NCI-H2171 treated with DMSO at 0.1 percent for 48 hours (cell line): ENCODE measurements around the gene PPP1R3F.
A peak's percentile ranks its signal among the peaks of the same experiment; 100 is the strongest.

Experiments used
- DNase-seq: peaks from one replicate; lab custom pipeline; 2025; lab: John Stamatoyannopoulos, UW

Gene PPP1R3F

GRCh38 chrX:49249616-49250015 is 20.0 kb upstream of the PPP1R3F start:
- DNase-seq, result no peak

GRCh38 chrX:49250066-49250465 is 19.5 kb upstream of the PPP1R3F start:
- no peak for DNase-seq

GRCh38 chrX:49250578-49250977 is 19.0 kb upstream of the PPP1R3F start:
- no peak for DNase-seq

GRCh38 chrX:49251325-49251724 is 18.3 kb upstream of the PPP1R3F start:
- no peak for DNase-seq

- no peak for DNase-seq
Measured at GRCh38 chrX:49254639-49255038, 15.0 kb upstream of the PPP1R3F start.

- DNase-seq, result no peak
Measured at GRCh38 chrX:49256268-49256995, 13.2 kb upstream of the PPP1R3F start.

- DNase-seq, result no peak
Measured at GRCh38 chrX:49257074-49257790, 12.4 kb upstream of the PPP1R3F start.

- DNase-seq, result no peak
Measured at GRCh38 chrX:49257846-49258748, 11.5 kb upstream of the PPP1R3F start.

- no peak for DNase-seq
Measured at GRCh38 chrX:49258749-49259124, 10.9 kb upstream of the PPP1R3F start.

- DNase-seq, result no peak
Measured at GRCh38 chrX:49260221-49260985, 9.2 kb upstream of the PPP1R3F start.

GRCh38 chrX:49262603-49263002 is 7.0 kb upstream of the PPP1R3F start:
- no peak for DNase-seq

- no peak for DNase-seq
Measured at GRCh38 chrX:49263631-49264030, 6.0 kb upstream of the PPP1R3F start.

GRCh38 chrX:49264460-49264859 is 5.1 kb upstream of the PPP1R3F start, which contains the start of gene FOXP3:
Gene FOXP3, minus strand, starts transcription at chrX:49264710. Its CDS starts 6,205 bp downstream, at chrX:49258505.
- no peak for DNase-seq

GRCh38 chrX:49266523-49267445 is 2.8 kb upstream of the PPP1R3F start:
- peak; percentile 43 for DNase-seq

GRCh38 chrX:49268702-49269009 is 937 bp upstream of the PPP1R3F start:
- DNase-seq, result no peak

- DNase-seq, result peak; percentile 97
Measured at GRCh38 chrX:49269010-49269766, 405 bp upstream of the PPP1R3F start.

- no peak for DNase-seq
Measured at GRCh38 chrX:49270249-49270921, 792 bp downstream of the PPP1R3F start.

- DNase-seq, result no peak
Measured at GRCh38 chrX:49271341-49271740, 1.7 kb downstream of the PPP1R3F start.

- DNase-seq, result no peak
Measured at GRCh38 chrX:49272421-49272820, 2.8 kb downstream of the PPP1R3F start.
